Smooth muscle cell (in vitro differentiated cells): ENCODE data around the gene IFT25. TPM values are rescaled to one million over a fixed set of nuclear protein-coding genes. Genes with fewer than 3 reads are reported as not detected.

ENCODE experiments used
- DNase-seq: peaks from one replicate; lab custom pipeline; 2025; ENCODE audit not compliant: unreplicated experiment; lab: John Stamatoyannopoulos, UW
- H2AFZ ChIP-seq: fragments of 200-600 bp; sonication (generic); 2 replicates; pipeline ENCODE4 v1.6.0; 2016; ENCODE audit warnings: antibody characterized with exemption, low read depth, mild to moderate bottlenecking
- H3F3A ChIP-seq: fragments of 200-600 bp; sonication (generic); 2 replicates; pipeline ENCODE4 v1.6.0; 2017; ENCODE audit warnings: antibody characterized with exemption, low read depth
- H3K27ac ChIP-seq: fragments of 200-600 bp; sonication (generic); 2 replicates; pipeline ENCODE4 v1.5.1; 2016; ENCODE audit warnings: low read depth, mild to moderate bottlenecking
- H3K27me3 ChIP-seq: fragments of 200-600 bp; sonication (generic); 2 replicates; pipeline ENCODE4 v1.6.1; 2016; ENCODE audit warnings: low read depth, mild to moderate bottlenecking
- H3K36me3 ChIP-seq: fragments of 200-600 bp; sonication (generic); 2 replicates; pipeline ENCODE4 v1.5.1; 2016; ENCODE audit warnings: low read depth
- H3K4me1 ChIP-seq: fragments of 200-600 bp; sonication (generic); 2 replicates; pipeline ENCODE4 v1.5.1; 2016; ENCODE audit warnings: low read depth
- H3K4me2 ChIP-seq: fragments of 200-600 bp; sonication (generic); 2 replicates; pipeline ENCODE4 v1.6.0; 2016; ENCODE audit warnings: mild to moderate bottlenecking
- H3K4me3 ChIP-seq: fragments of 200-600 bp; sonication (generic); 2 replicates; pipeline ENCODE4 v1.5.1; 2016; ENCODE audit warnings: mild to moderate bottlenecking
- H3K79me2 ChIP-seq: fragments of 200-600 bp; sonication (generic); 2 replicates; pipeline ENCODE4 v1.6.0; 2016; ENCODE audit warnings: low read depth, mild to moderate bottlenecking
- H3K9ac ChIP-seq: fragments of 200-600 bp; sonication (generic); 2 replicates; pipeline ENCODE4 v1.6.0; 2016; ENCODE audit warnings: low read depth
- H3K9me3 ChIP-seq: fragments of 200-600 bp; sonication (generic); replicated peaks from 2 replicates; pipeline ENCODE4 v1.5.1; 2016; ENCODE audit warnings: low read depth
- H4K20me1 ChIP-seq: fragments of 200-600 bp; sonication (generic); 2 replicates; pipeline ENCODE4 v1.6.0; 2016; ENCODE audit warnings: low read depth
- CTCF ChIP-seq: fragments of 200-600 bp; sonication (generic); IDR thresholded peaks from 2 replicates; pipeline ENCODE4 v1.5.1; 2017; ENCODE audit warnings: borderline replicate concordance, mild to moderate bottlenecking, antibody characterized with exemption; ENCODE audit not compliant: insufficient read depth, poor library complexity, severe bottlenecking
- WGBS: methylation state at CpG from one replicate; pipeline ENCODE4 v1.1.7; 2016; ENCODE audit warnings: low lambda C conversion rate; 5-methylcytosine and 5-hydroxymethylcytosine counted together
- polyA plus RNA-seq: library from polyadenylated mRNA; unstranded; fragments of >200 nt; fragmentation: Nextera tagmentation; extraction: Ambion mirVana; gene quantifications from 2 replicates; pipeline ENCODE4 v1.2.1, GENCODE V29; 2016
- total RNA-seq: library from RNA; depleted of rRNA; stranded (reverse); fragments of >200 nt; gene quantifications from 2 replicates; pipeline ENCODE4 v1.2.3, GENCODE V29; 2014

IFT25 gene
- total and polyA plus RNA-seq, 2 experiments from 2014 or later = 27.4 to 46.3 TPM

DNA sequence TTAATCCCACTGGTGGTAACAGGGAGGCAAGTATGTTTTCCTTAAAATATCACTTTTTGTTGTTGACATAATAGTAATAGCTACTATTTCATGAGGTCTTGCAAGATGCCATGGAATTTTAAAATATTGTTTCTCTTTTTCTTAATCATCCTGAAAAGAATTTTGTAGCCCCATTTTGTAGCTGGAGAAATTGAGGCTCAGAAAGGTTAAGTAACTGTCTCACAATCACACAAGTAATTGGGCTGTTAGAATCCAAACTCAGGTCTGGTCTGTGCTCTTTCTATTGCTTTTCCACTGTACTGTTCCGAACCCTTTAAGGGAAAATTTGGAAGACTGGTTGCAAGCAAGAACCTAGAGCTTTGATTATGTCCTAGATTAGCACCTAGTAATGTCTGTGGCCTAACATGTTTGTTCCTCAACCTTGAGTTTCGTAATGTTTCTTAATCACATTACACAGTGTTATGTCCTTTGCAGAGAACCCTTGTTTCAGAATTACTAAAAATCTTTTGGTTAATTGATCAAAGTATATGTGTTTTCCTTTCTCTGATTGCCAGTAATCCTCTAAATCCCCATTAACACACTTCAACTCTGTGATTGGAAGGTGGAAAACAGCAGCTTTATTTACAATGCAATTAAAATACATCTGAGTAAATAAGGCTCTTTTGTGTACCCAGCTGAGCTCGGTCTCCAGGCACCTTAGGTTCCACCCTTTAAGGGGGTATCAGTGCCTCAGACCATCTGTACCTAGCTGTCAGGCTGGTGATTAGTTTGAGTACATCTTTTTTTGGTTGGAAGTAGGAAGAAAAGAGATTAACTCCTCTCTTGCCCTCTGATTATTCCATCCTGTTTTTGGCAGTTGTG lies 11.0 kb upstream of the IFT25 start:
- Histone ChIP-seq H3K9me3 (no peaks in the 10 kb centered on the region), H3K36me3 (peaks cover 14% of the 10 kb centered on the region), H2AFZ (no peak overlapping the region), H3K4me1 (peaks cover 16% of the 10 kb centered on the region), H3K4me2 (peak overlapping the region; percentile 69), H3K27me3 (no peaks in the 10 kb centered on the region), H3K79me2 (peaks cover 17% of the 10 kb centered on the region), H4K20me1 (peaks cover 37% of the 10 kb centered on the region), H3K27ac (peak overlapping the region; percentile 92), H3K4me3 (no peak overlapping the region), H3K9ac (peak overlapping the region; percentile 70), H3F3A (peaks cover 4% of the 10 kb centered on the region)
- no peak for TF ChIP-seq CTCF
- 54% methylated on average over 3 of the region's 3 CpGs for WGBS
- no peak for DNase-seq

DNA sequence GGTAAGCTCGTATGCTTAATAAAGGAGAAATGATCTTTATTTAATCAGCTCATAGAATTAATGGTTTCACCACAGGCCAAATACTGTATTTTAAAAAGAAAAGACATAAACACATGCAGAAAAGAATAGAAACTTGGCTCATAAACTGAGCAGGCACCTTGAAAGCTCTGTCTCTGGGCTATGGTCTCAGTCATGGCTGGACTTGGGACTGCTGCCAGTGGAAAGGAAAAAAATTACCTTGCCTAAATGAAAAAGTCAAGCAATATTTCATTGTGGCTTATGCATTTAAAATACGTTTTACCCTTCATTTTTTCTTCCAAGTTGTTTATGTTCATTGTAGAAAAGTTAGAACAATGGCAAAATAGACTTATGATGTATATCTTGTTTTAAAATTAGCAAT lies 8.6 kb upstream of the IFT25 start:
- H3K36me3 ChIP-seq = peaks cover 6% of the 10 kb centered on the region
- TF ChIP-seq CTCF = no peak

DNA sequence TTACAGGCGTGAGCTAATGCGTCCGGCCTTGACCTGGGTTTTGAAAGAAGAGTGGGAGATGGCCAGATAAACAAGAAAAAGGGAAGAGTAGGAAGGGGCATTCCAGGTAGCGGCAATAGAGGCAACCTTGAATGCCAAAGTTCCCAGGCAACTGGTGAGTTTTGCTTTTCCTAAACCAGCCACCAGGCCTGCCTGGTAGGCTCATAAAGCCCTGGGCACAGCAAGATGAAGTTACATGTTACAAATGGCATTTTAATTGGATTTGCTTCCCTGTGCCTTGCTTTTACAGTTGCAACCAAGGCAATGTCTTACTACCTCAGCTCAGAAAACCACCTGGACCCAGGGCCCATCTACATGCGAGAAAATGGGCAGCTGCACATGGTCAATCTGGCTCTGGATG lies 6.2 kb upstream of the IFT25 start:
- DNase-seq = no peak
- Histone ChIP-seq H3K27ac (no peak overlapping the region), H4K20me1 (peaks cover 60% of the 10 kb centered on the region), H3K9ac (no peak overlapping the region), H3K4me2 (no peak overlapping the region), H3K27me3 (no peaks in the 10 kb centered on the region), H3K9me3 (no peaks in the 10 kb centered on the region), H3F3A (peaks cover 4% of the 10 kb centered on the region), H3K4me1 (peaks cover 16% of the 10 kb centered on the region), H2AFZ (no peak overlapping the region), H3K4me3 (no peak overlapping the region), H3K36me3 (peaks cover 6% of the 10 kb centered on the region), H3K79me2 (peaks cover 63% of the 10 kb centered on the region)
- 96% methylated on average over 5 of the region's 5 CpGs for WGBS
- TF ChIP-seq CTCF = no peak

More for the DNA sequence above, 8.6 kb upstream of the IFT25 start:
- Histone ChIP-seq H3K4me3 (no peak overlapping the region), H3K9ac (no peak overlapping the region), H3K27ac (no peak overlapping the region), H3K9me3 (no peaks in the 10 kb centered on the region), H4K20me1 (peaks cover 56% of the 10 kb centered on the region), H3F3A (peaks cover 4% of the 10 kb centered on the region), H3K27me3 (no peaks in the 10 kb centered on the region), H3K4me1 (peaks cover 16% of the 10 kb centered on the region), H2AFZ (no peak overlapping the region), H3K4me2 (no peak overlapping the region), H3K79me2 (peaks cover 39% of the 10 kb centered on the region)
- DNase-seq = no peak
- 92% methylated on average over 2 of the region's 2 CpGs for WGBS
